BJ (cell line): ENCODE results near the gene OS9. TPM values are rescaled to one million over a fixed set of nuclear protein-coding genes. Genes with fewer than 3 reads are reported as not detected.

Experiments
- CTCF ChIA-PET: fragments of 350-600 bp; formaldehyde crosslinking; extraction: SDS; loops from one replicate; lab custom pipeline; 2021; ENCODE audit warnings: antibody characterized with exemption, inconsistent platforms; lab: Yijun Ruan, JAX
- POLR2A ChIA-PET: fragments of 300-600 bp; sonication (Branson Sonifier 250); formaldehyde crosslinking; extraction: SDS; loops from one replicate; lab custom pipeline; 2021; ENCODE audit warnings: antibody characterized with exemption; lab: Charles Lee
- DNase-seq: peaks from one replicate; pipeline ENCODE4 v3.0.0-alpha.2; 2011; ENCODE audit warnings: low read depth
- H3K27me3 ChIP-seq: 2 replicates; pipeline ENCODE4 v1.6.0; 2011; ENCODE audit warnings: low read length; ENCODE audit not compliant: control insufficient read depth, insufficient read depth
- H3K36me3 ChIP-seq: 2 replicates; pipeline ENCODE4 v1.5.1; 2011; ENCODE audit warnings: low read length; ENCODE audit not compliant: control insufficient read depth, insufficient read depth
- H3K4me3 ChIP-seq: 2 replicates; pipeline ENCODE4 v1.5.1; 2011; ENCODE audit warnings: low read depth, mild to moderate bottlenecking, control low read depth, low read length
- CTCF ChIP-seq: IDR thresholded peaks from 2 replicates; pipeline ENCODE4 v1.5.1; 2011; ENCODE audit warnings: low read depth, mild to moderate bottlenecking, control low read depth, inconsistent platforms, low read length, moderate library complexity; ENCODE audit not compliant: insufficient read depth
- polyA plus RNA-seq: library from polyadenylated mRNA; depleted of rRNA; stranded (reverse); fragments of >200 nt; gene quantifications from 2 replicates; pipeline ENCODE4 v1.2.3, GENCODE V29; 2011

The OS9 gene
- polyA plus RNA-seq, 1 experiment = 415 TPM

DNA sequence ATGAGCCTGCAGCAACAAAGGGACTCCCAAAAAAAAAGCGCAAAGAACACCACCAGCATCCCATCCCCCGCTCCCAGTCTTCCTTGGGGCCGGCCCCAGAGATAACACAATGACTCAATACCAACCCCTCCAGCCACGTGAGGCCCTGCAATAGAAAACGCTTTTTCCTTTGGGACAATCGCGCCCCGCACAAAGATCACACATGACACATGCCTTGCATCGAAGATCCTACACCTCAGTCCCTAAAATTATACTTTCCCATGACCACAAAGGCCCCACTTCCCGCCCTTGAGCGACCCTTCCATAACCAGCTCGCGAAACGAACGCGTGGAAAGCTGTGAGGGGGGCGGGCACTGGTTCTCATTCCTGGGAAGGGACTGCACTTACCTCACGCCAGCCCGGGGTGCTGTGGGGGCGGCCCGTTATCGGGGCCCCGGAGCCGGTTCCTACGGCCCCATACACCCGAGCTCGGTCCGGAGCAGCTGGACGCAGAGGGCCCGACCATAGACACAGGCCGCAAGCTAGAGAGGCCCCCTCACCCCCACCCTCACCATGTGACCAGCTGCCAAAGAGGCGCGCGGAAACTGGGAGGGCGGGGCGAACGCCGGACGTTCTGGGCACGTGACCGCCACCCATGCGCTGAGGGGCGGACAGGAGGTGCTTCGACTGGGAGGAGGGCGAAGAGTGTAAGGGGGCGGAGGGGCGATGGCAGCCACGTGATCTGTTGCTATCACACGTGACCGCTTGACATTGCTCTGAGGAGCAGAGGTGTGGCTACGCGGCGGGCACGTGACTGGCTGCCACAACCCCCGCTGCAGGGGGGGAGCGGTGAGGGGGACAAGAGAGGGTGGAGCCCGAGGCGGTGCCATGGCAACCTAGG is 58.1 kb downstream of the OS9 start, which contains the start of gene CDK4:
Gene CDK4 (minus strand): TSS at position 523 of the 880 bp plus-strand sequence. CDS start 593 bp downstream, outside the sequence.
- CTCF ChIA-PET = interaction anchor here (0.9 to 1.1 kb wide), 3 partner anchors 15 to 28 kb away, joined by 3 to 4 read pairs (median 3); no protein-coding TSS in a partner anchor

DNA sequence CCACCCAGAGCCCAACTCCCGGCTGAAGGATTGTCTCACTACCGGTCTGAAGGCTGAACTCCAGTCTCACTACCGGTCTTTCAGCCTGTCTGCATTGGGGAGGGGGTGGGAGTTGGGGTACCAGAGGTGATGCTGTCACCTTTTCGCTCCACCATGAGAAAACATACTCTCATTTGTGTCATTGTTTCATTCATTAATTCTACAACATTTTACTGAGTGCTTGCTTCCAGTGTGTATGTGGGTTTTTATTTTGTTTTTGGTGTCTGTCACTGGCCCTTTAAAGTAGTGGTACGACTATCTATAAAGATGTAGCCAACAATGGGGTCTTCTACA is 58.7 kb downstream of the OS9 start:
- Histone ChIP-seq H3K4me3 (peak overlapping the region; percentile 3), H3K27me3 (peaks cover 6% of the 10 kb centered on the region), H3K36me3 (peaks cover 7% of the 10 kb centered on the region)
- DNase-seq = no peak
- ChIA-PET POLR2A (interaction anchor here (1.1 kb wide), 1 partner anchor 19 kb away, joined by 3 read pairs; the partner anchor contains the start of genes EEF1AKMT3 and METTL1), CTCF (interaction anchor here (0.9 to 1.1 kb wide), 3 partner anchors 16 to 27 kb away, joined by 3 to 4 read pairs (median 3); no protein-coding TSS in a partner anchor)
- TF ChIP-seq CTCF = no peak

More for the DNA sequence above, 58.1 kb downstream of the OS9 start, which contains the start of gene CDK4:
- peak; percentile 99 for DNase-seq
- H3K36me3 ChIP-seq = peaks cover 10% of the 10 kb centered on the region
- TF ChIP-seq CTCF = no peak
- peaks cover 6% of the 10 kb centered on the region for H3K27me3 ChIP-seq
- peak within 1 kb of the TSS; percentile 81 for H3K4me3 ChIP-seq
- POLR2A ChIA-PET = interaction anchor here (1.1 kb wide), 1 partner anchor 20 kb away, joined by 3 read pairs; the partner anchor contains the start of genes EEF1AKMT3 and METTL1

DNA sequence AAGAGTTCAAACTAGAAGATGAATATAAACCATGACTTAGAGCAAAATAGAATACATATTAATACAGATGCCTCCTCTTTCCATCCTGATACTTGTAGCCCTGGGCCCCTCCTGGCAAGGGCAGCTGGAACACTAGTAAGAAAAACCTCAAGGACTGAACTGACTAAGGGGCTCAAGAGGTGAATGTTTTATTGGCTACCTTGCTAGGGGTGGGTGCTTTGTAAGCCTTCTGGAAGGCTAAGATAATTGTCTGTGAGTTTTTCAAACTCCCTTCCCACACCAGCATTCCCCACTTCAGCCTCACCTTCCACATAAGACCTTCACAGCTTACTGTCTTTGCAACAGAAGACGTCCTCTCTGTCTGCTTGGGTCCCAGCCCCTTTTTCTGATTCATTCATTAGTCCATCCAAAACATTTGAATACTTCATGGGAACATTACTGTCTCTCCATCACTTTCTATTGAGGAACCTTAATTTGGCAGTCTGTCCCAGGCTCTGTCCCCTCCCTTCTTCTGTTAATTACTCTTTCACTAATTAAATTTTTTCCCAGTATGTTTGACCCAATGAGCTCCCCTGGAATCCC is 59.9 kb downstream of the OS9 start:
- no peak for TF ChIP-seq CTCF
- ChIA-PET POLR2A (no interaction called here), CTCF (interaction anchor here (0.6 kb wide), 1 partner anchor 28 kb away, joined by 3 read pairs; no protein-coding TSS in a partner anchor)
- Histone ChIP-seq H3K36me3 (peaks cover 4% of the 10 kb centered on the region), H3K27me3 (peaks cover 6% of the 10 kb centered on the region), H3K4me3 (no peak overlapping the region)
- no peak for DNase-seq

GRCh38 chr12:57754411-57755193 is 60.7 kb downstream of the OS9 start, which contains the start of gene MARCHF9:
Gene MARCHF9, plus strand, starts transcription at chr12:57755103. Its CDS starts 426 bp downstream, at chr12:57755529.
- ChIA-PET CTCF (interaction anchor here (0.5 to 0.6 kb wide), 2 partner anchors 28 to 48 kb away, joined by 3 read pairs; no protein-coding TSS in a partner anchor), POLR2A (no interaction called here)
- Histone ChIP-seq H3K4me3 (peak within 1 kb of the TSS; percentile 52), H3K27me3 (peaks cover 6% of the 10 kb centered on the region), H3K36me3 (no peaks in the 10 kb centered on the region; the same call in 1 of the 2 replicates)
- TF ChIP-seq CTCF = no peak
- DNase-seq = no peak
